Naive thymus-derived CD4-positive, alpha-beta T cell (primary cell): Measurements from ENCODE around the gene AQP6. TPM values are rescaled to one million over a fixed set of nuclear protein-coding genes. Genes with fewer than 3 reads are reported as not detected.

Experiments
- ATAC-seq: fragments of 150-1000 bp; cut with Tn5 transposase; 2 replicates; pipeline ENCODE4 v1.10.0; 2021; ENCODE audit warnings: mild to moderate bottlenecking, moderate library complexity
- CTCF ChIA-PET: fragments of 350-600 bp; sonication (Branson Sonifier 250); formaldehyde crosslinking; loops from one replicate; lab custom pipeline; 2021; ENCODE audit warnings: antibody characterized with exemption; lab: Charles Lee
- POLR2A ChIA-PET: fragments of 350-600 bp; sonication (Branson Sonifier 250); formaldehyde crosslinking; loops from one replicate; lab custom pipeline; 2021; ENCODE audit warnings: antibody characterized with exemption, inconsistent platforms; lab: Charles Lee
- DNase-seq, 9 donors: peaks; one replicate each; pipeline versions ENCODE4 v3.0.0 to v3.0.0-alpha.2; 2020 to 2022; ENCODE audit warnings: mixed read lengths in 1 of 9
- H3K27ac ChIP-seq: one replicate; pipeline ENCODE4 v1.7.0; 2013; ENCODE audit warnings: mild to moderate bottlenecking, low read depth, low read length, moderate library complexity
- H3K27me3 ChIP-seq, 2 donors: one replicate each; pipeline ENCODE4 v1.7.0; 2013; ENCODE audit warnings: low read length in 2 of 2, mild to moderate bottlenecking in 2 of 2, moderate library complexity in 2 of 2; ENCODE audit not compliant: control insufficient read depth in 2 of 2, insufficient read depth in 2 of 2
- H3K36me3 ChIP-seq, 3 experiments: 1 replicate in 2 of 3; 2 replicates in 1 of 3; pipeline ENCODE4 v1.7.0; 2013; ENCODE audit warnings: low read length in 3 of 3, mild to moderate bottlenecking in 3 of 3, moderate library complexity in 1 of 3; ENCODE audit not compliant: insufficient read depth in 3 of 3, control insufficient read depth in 2 of 3
- H3K4me1 ChIP-seq, 2 donors: one replicate each; pipeline ENCODE4 v1.7.0; 2013; ENCODE audit warnings: low read length in 2 of 2, mild to moderate bottlenecking in 2 of 2, moderate library complexity in 1 of 2; ENCODE audit not compliant: control insufficient read depth in 2 of 2, insufficient read depth in 2 of 2
- H3K4me3 ChIP-seq: 2 replicates; pipeline ENCODE4 v1.7.0; 2013; ENCODE audit warnings: mild to moderate bottlenecking, low read length
- H3K9me3 ChIP-seq, 3 experiments: 1 replicate in 2 of 3; 2 replicates in 1 of 3; pipeline ENCODE4 v1.7.0; 2013; ENCODE audit warnings: low read length in 3 of 3; ENCODE audit not compliant: control insufficient read depth in 2 of 3
- H3K27ac Mint-ChIP-seq, 9 donors: one replicate each; pipeline ENCODE4 v1.8.0; 2020 to 2022; ENCODE audit warnings: mixed read lengths in 9 of 9, mild to moderate bottlenecking in 8 of 9, moderate library complexity in 5 of 9, inconsistent platforms in 2 of 9
- H3K27me3 Mint-ChIP-seq, 5 donors: one replicate each; pipeline ENCODE4 v1.8.0; 2021 to 2022; ENCODE audit warnings: mixed read lengths in 5 of 5, mild to moderate bottlenecking in 1 of 5
- H3K36me3 Mint-ChIP-seq, 5 donors: one replicate each; pipeline ENCODE4 v1.8.0; 2020 to 2022; ENCODE audit warnings: mixed read lengths in 5 of 5, mild to moderate bottlenecking in 3 of 5, inconsistent platforms in 1 of 5
- H3K4me1 Mint-ChIP-seq, 7 donors: one replicate each; pipeline ENCODE4 v1.8.0; 2020 to 2022; ENCODE audit warnings: mixed read lengths in 7 of 7, mild to moderate bottlenecking in 3 of 7, inconsistent platforms in 1 of 7
- H3K4me3 Mint-ChIP-seq, 10 donors: one replicate each; pipeline ENCODE4 v1.8.0; 2020 to 2022; ENCODE audit warnings: mild to moderate bottlenecking in 10 of 10, mixed read lengths in 10 of 10, moderate library complexity in 6 of 10, inconsistent platforms in 2 of 10
- H3K9me3 Mint-ChIP-seq, 11 donors: one replicate each; pipeline ENCODE4 v1.8.0; 2020 to 2022; ENCODE audit warnings: mixed read lengths in 11 of 11, mild to moderate bottlenecking in 4 of 11, inconsistent platforms in 1 of 11, moderate library complexity in 1 of 11
- intact Hi-C, 2 donors: fragments of 100-400 bp; cut with micrococcal nuclease; formaldehyde crosslinking; loops; one replicate each; pipeline ENCODE4 v1.15.1; 2023
- polyA plus RNA-seq, 2 donors: library from polyadenylated mRNA; unstranded; fragments of 300-500 nt; fragmentation: Illumina TruSeq; gene quantifications; one replicate each; pipeline ENCODE4 v1.2.3, GENCODE V29; 2021
- total RNA-seq, 6 experiments: library from RNA in 5 of 6; stranded (reverse) in 5 of 6; gene quantifications; 1 replicate in 5 of 6; 2 replicates in 1 of 6; pipeline ENCODE4 v1.2.3 and lab custom pipeline; 2021 to 2026

Gene AQP6
- total and polyA plus RNA-seq, 7 experiments from 2014 or later, result not detected

- H3K27me3 ChIP-seq, result no peaks in the 10 kb centered on the region
- Mint-ChIP-seq H3K27me3 (peaks cover 34 to 49% (median 43%) of the 10 kb centered on the region in 5 donors), H3K4me3 (no peak overlapping the region), H3K4me1 (peaks cover 0 to 5% (median 0%) of the 10 kb centered on the region in 7 donors), H3K9me3 (peaks cover 0 to 1% (median 0%) of the 10 kb centered on the region in 11 donors), H3K36me3 (no peaks in the 10 kb centered on the region), H3K27ac (no peak overlapping the region)
- intact Hi-C loops, result no loop called here
- ChIA-PET POLR2A (no interaction called here), CTCF (no interaction called here)
- H3K9me3 ChIP-seq, result no peaks in the 10 kb centered on the region
- ATAC-seq (no peak), DNase-seq (peak in 1 of 9 donors; percentile 1)
- no peaks in the 10 kb centered on the region for H3K36me3 ChIP-seq
- no peak overlapping the region for H3K4me3 ChIP-seq
- no peak overlapping the region for H3K27ac ChIP-seq
- H3K4me1 ChIP-seq, result no peaks in the 10 kb centered on the region
These were observed 20.2 kb upstream of the AQP6 start for GRCh38 chr12:49952391-49953055.

- Mint-ChIP-seq H3K9me3 (peaks cover 0 to 1% (median 0%) of the 10 kb centered on the region in 11 donors), H3K27me3 (peaks cover 41 to 55% (median 50%) of the 10 kb centered on the region in 5 donors), H3K4me3 (no peak overlapping the region), H3K27ac (no peak overlapping the region), H3K4me1 (peaks cover 0 to 5% (median 0%) of the 10 kb centered on the region in 7 donors), H3K36me3 (no peaks in the 10 kb centered on the region)
- DNase-seq, result peak in 1 of 9 donors; percentile 1
- Histone ChIP-seq H3K27me3 (no peaks in the 10 kb centered on the region), H3K4me1 (no peaks in the 10 kb centered on the region), H3K27ac (no peak overlapping the region), H3K9me3 (no peaks in the 10 kb centered on the region), H3K4me3 (no peak overlapping the region), H3K36me3 (no peaks in the 10 kb centered on the region)
- ChIA-PET POLR2A (no interaction called here), CTCF (no interaction called here)
- intact Hi-C loops, result no loop called here
- no peak for ATAC-seq
These were observed 19.6 kb upstream of the AQP6 start for GRCh38 chr12:49953151-49953550.

GRCh38 chr12:49953961-49954846 is 18.5 kb upstream of the AQP6 start:
- Histone ChIP-seq H3K27me3 (peaks cover 0 to 7% of the 10 kb centered on the region in 2 donors), H3K4me1 (no peaks in the 10 kb centered on the region), H3K9me3 (no peaks in the 10 kb centered on the region), H3K27ac (no peak overlapping the region), H3K36me3 (no peaks in the 10 kb centered on the region), H3K4me3 (no peak overlapping the region)
- DNase-seq (peak in 1 of 9 donors; percentile 2), ATAC-seq (no peak)
- Mint-ChIP-seq H3K4me1 (peaks cover 0 to 5% (median 0%) of the 10 kb centered on the region in 7 donors), H3K9me3 (peaks cover 0 to 3% (median 0%) of the 10 kb centered on the region in 11 donors), H3K36me3 (no peaks in the 10 kb centered on the region), H3K27me3 (peaks cover 51 to 61% (median 60%) of the 10 kb centered on the region in 5 donors), H3K4me3 (no peak overlapping the region), H3K27ac (no peak overlapping the region)
- intact Hi-C loops, result no loop called here
- CTCF ChIA-PET, result interaction anchor here (1.1 to 1.6 kb wide), 2 partner anchors 8 to 13 kb away, joined by 3 to 4 read pairs; no protein-coding TSS in a partner anchor
- POLR2A ChIA-PET, result no interaction called here

- ATAC-seq, result no peak
- no peaks in the 10 kb centered on the region for H3K36me3 Mint-ChIP-seq
- POLR2A ChIA-PET, result no interaction called here
These were observed 17.6 kb upstream of the AQP6 start for GRCh38 chr12:49954863-49955830.

GRCh38 chr12:49955899-49956662 is 16.7 kb upstream of the AQP6 start:
- H3K27ac Mint-ChIP-seq, result no peak overlapping the region
- Histone ChIP-seq H3K4me1 (no peaks in the 10 kb centered on the region), H3K36me3 (no peaks in the 10 kb centered on the region), H3K27ac (no peak overlapping the region), H3K9me3 (no peaks in the 10 kb centered on the region), H3K4me3 (no peak overlapping the region), H3K27me3 (peaks cover 0 to 7% of the 10 kb centered on the region in 2 donors)
- peaks cover 0 to 4% (median 0%) of the 10 kb centered on the region in 11 donors for H3K9me3 Mint-ChIP-seq
- ATAC-seq, result no peak
- H3K4me3 Mint-ChIP-seq, result no peak overlapping the region
- CTCF ChIA-PET, result no interaction called here
- peaks cover 0 to 6% (median 3%) of the 10 kb centered on the region in 5 donors for H3K36me3 Mint-ChIP-seq
- peaks cover 68 to 75% (median 69%) of the 10 kb centered on the region in 5 donors for H3K27me3 Mint-ChIP-seq
- intact Hi-C loops, result no loop called here
- no peak for DNase-seq
- POLR2A ChIA-PET, result no interaction called here
- H3K4me1 Mint-ChIP-seq, result peaks cover 5 to 12% (median 8%) of the 10 kb centered on the region in 7 donors

More at GRCh38 chr12:49954863-49955830, 17.6 kb upstream of the AQP6 start:
- H3K4me1 ChIP-seq, result no peaks in the 10 kb centered on the region
- H3K27me3 ChIP-seq, result peaks cover 0 to 7% of the 10 kb centered on the region in 2 donors
- Mint-ChIP-seq H3K4me3 (no peak overlapping the region), H3K27me3 (peaks cover 60 to 69% (median 65%) of the 10 kb centered on the region in 5 donors), H3K27ac (no peak overlapping the region), H3K4me1 (peaks cover 0 to 5% (median under 1%) of the 10 kb centered on the region in 7 donors), H3K9me3 (peaks cover 0 to 3% (median 0%) of the 10 kb centered on the region in 11 donors)
- intact Hi-C loops, result no loop called here
- no peak overlapping the region for H3K4me3 ChIP-seq
- no peaks in the 10 kb centered on the region for H3K9me3 ChIP-seq
- H3K36me3 ChIP-seq, result no peaks in the 10 kb centered on the region
- peak in 1 of 9 donors; percentile 1 for DNase-seq
- CTCF ChIA-PET, result interaction anchor here (1.1 to 1.6 kb wide), 2 partner anchors 9 to 12 kb away, joined by 3 to 4 read pairs; no protein-coding TSS in a partner anchor
- no peak overlapping the region for H3K27ac ChIP-seq
